ENCODE results near the gene KIAA1549.

- TF ChIP-seq POLR2A (IDR thresholded peaks at IDR 0.05; ENCODE audit: low read depth, low read length) (no peak), SMC3 (IDR thresholded peaks at IDR 0.05; ENCODE audit: low read depth, low read length) (no peak), CTCF (conservative IDR thresholded peaks at IDR 0.05; ENCODE audit: low read depth, low read length) (no peak), RAD21 (IDR thresholded peaks at IDR 0.05; ENCODE audit: low read length) (no peak), FOS (IDR thresholded peaks at IDR 0.05; ENCODE audit: low read depth, low read length) (no peak), BHLHE40 (IDR thresholded peaks at IDR 0.05; ENCODE audit: low read depth, low read length) (no peak), MXI1 (IDR thresholded peaks at IDR 0.05; ENCODE audit: borderline replicate concordance, low read depth, low read length) (no peak), MAZ (IDR thresholded peaks at IDR 0.05; ENCODE audit: borderline replicate concordance, low read depth, low read length) (no peak), USF2 (IDR thresholded peaks at IDR 0.05; ENCODE audit: low read depth, low read length) (no peak), NFE2L2 (IDR thresholded peaks at IDR 0.05; ENCODE audit: low read depth, low read length) (no peak)
Measured at GRCh38 chr7:138963675-138964074, 17.5 kb downstream of the KIAA1549 start.
